GM18508 (cell line): ENCODE results near the gene NES.

Experiments
- ATAC-seq: cut with Tn5 transposase; IDR thresholded peaks from one replicate; pipeline ENCODE4 v1.9.1; 2021; ENCODE audit warnings: moderate number of reproducible peaks; ENCODE audit not compliant: insufficient read depth, unreplicated experiment

The NES gene, protein sequence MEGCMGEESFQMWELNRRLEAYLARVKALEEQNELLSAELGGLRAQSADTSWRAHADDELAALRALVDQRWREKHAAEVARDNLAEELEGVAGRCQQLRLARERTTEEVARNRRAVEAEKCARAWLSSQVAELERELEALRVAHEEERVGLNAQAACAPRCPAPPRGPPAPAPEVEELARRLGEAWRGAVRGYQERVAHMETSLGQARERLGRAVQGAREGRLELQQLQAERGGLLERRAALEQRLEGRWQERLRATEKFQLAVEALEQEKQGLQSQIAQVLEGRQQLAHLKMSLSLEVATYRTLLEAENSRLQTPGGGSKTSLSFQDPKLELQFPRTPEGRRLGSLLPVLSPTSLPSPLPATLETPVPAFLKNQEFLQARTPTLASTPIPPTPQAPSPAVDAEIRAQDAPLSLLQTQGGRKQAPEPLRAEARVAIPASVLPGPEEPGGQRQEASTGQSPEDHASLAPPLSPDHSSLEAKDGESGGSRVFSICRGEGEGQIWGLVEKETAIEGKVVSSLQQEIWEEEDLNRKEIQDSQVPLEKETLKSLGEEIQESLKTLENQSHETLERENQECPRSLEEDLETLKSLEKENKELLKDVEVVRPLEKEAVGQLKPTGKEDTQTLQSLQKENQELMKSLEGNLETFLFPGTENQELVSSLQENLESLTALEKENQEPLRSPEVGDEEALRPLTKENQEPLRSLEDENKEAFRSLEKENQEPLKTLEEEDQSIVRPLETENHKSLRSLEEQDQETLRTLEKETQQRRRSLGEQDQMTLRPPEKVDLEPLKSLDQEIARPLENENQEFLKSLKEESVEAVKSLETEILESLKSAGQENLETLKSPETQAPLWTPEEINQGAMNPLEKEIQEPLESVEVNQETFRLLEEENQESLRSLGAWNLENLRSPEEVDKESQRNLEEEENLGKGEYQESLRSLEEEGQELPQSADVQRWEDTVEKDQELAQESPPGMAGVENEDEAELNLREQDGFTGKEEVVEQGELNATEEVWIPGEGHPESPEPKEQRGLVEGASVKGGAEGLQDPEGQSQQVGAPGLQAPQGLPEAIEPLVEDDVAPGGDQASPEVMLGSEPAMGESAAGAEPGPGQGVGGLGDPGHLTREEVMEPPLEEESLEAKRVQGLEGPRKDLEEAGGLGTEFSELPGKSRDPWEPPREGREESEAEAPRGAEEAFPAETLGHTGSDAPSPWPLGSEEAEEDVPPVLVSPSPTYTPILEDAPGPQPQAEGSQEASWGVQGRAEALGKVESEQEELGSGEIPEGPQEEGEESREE (N-terminal part only)

DNA sequence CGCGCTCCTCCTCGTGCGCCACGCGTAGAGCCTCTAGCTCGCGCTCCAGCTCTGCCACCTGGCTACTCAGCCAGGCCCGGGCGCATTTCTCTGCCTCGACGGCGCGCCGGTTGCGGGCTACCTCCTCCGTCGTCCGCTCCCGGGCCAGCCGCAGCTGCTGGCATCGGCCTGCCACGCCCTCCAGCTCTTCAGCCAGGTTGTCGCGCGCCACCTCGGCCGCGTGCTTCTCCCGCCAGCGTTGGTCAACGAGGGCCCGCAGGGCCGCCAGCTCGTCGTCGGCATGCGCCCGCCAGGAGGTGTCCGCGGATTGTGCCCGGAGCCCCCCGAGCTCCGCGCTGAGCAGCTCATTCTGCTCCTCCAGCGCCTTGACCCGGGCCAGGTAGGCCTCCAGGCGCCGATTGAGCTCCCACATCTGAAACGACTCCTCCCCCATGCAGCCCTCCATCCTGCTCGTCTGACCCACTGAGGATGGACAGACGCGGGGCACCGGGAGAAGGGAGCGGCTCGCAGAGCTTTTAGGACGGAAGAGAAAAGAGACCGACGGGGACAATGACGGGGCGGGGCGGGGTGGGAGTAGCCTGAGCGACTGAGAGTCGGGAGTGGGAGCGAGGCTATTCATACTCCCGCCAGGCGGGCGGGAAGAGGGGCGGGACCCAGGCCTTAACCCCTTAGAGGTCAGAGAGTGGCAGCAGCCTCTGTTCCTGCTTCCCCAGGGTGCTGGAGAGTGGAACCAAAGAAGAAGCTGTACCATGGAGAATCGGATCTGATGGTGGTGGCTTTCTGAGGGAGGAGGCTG, at the start of gene NES:
Gene NES, minus strand, starts transcription at position 588 of the 796 bp plus-strand sequence. Its CDS starts 143 bp downstream, at position 445.
- ATAC-seq, result no peak

DNA sequence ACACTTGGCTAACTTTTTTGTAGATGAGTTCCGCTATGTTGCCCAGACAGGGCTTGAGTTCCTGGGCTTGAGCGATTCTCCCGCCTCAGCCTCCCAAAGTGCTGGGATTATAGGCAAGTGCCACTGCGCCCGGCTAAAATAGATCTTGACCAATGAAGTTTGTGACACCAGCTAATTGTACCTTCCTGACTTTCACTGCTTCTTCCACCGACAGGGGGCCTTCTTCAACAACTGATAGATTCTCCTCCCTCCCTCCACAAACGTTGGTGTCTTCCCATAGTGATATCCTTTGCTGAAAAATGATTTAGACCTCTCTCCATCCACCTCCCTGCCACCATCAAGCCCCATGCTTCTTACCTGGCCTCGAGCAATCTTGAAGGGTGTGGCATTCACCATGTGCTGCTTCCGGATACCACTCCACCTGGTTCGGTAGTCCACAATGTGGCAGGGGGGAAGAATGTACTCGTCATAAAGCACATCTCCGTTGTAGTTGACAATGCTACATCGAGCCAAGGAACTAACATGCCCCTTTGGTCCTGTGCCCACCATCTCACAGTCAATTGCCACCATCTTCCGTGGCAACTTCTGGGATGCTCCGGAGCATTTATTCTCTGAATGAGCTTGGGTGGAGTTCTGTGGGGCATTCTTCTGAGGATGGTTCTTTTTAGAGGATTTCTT, 49.5 kb upstream of the NES start:
- ATAC-seq, result no peak

DNA sequence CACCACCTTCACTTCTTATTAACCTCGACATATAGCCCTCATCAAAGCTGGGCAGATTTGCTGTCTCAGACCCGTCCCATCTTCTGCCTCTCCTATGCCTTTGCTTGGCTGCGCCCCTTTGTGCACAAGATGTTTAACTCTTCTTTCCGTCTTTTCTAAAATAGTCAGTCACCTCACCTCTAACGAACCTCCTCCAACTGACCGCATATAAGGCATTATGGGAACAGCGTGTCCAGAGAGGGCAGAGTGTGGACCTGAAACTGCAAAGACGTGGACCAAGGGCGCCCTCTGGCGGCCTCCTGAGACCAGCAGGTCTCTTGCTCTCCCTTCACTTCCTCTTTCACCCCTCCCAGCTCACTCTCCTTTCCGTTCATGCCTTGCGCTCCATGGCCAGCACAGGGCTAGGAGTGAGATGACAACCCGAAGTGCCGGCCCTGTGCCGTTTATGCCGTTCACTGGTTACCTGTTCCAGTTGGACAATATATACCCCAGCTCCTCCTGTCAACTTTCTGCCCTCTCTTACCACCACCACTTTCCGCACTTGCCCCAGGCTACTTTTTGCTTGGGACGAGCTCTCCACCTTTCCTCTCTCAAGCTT, 48.6 kb upstream of the NES start:
- ATAC-seq, result no peak

DNA sequence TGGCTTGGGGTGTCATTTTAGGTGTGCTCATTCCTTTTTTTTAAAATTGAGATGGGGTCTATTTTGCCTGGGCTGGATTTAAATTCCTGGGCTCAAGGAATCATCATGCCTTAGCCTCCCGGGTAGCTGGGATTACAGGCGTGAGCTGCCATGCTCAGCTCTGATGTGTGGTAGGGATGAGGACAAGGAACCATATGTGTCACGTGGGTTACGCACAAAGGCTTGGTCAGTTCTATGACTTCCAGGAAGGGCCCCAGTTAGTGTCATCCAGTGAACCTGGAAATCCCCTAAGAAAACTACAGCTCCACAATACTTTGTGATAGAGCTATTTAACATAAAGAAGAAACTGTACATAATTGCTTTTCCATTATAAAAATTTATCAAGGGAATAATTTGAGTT, 44.3 kb upstream of the NES start:
- no peak for ATAC-seq

DNA sequence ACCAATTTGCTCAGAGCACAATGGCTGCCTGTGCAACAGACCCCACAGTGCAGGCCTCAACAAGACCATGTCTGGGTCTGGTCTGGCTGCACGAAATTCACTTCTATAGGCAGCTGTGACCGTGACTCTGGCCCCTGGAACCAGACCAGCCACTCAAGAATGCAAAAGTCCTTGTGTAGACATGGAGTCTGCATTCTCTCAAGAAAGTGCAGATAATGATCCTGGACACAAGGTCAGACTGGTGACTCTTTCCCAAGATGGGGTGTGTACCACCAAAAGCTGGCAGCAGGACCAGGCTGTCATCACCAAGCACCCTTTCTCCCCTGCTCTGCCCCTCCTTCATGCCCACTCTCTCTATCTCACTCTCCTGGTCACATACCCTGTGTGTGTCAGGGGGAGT, 43.9 kb upstream of the NES start:
- no peak for ATAC-seq

DNA sequence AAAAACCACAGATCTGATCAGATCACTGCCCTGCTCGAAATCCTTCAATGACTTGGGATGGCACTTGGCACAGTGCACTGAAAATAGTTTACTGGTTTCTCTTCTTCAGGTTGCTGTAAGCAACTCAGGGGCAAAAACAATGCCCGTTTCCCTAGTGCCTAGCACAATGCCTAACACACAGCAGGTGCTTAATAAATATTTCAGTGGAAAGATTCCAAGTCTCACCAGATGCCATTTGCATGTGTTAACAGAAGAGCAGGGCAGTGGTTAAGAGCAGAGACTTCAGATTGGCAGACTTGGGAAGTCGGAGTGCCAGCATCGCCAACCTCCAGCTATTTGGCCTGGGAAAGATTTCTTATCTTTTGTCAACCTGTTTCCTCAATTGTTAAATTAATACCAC, 40.1 kb upstream of the NES start:
- ATAC-seq, result no peak

DNA sequence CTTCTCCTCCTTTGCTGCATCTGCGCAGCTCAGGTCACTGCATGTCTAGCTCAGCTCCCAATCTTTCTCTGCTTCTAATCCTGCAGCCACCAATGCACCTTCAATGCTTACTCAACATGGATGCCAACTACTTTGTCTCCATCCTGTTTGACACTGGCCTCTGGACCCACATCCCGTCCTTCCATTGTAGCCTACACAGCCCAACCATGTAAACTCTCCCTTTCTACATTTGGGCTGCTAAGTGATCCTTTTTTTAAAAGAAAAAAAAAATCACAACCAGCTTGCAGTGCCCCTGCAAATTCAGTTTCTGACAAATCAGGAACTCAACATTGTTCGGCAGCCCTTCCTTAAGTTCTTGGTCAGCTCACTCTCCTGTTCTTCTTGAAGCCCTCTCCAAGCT, 37.6 kb upstream of the NES start:
- ATAC-seq, result no peak

DNA sequence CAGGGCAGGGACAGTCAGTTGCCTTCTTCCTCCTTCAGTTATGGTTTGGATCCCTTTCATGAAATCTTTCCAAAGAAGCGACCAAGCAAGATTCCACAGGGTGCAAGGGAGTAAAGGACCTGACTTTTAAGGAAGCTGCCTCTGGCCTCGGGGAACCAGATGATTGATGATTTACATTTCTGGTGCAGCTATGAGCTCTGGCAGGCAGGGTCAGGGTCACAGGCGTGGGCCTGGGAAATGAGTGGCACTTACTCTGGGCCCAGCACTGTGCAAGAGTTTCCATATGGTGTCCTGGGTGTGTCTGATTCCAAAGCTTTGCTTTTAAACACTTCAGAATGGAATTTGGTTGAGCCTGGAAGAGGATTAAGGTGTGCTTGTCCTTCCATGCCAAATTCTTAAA, 35.4 kb upstream of the NES start:
- no peak for ATAC-seq

DNA sequence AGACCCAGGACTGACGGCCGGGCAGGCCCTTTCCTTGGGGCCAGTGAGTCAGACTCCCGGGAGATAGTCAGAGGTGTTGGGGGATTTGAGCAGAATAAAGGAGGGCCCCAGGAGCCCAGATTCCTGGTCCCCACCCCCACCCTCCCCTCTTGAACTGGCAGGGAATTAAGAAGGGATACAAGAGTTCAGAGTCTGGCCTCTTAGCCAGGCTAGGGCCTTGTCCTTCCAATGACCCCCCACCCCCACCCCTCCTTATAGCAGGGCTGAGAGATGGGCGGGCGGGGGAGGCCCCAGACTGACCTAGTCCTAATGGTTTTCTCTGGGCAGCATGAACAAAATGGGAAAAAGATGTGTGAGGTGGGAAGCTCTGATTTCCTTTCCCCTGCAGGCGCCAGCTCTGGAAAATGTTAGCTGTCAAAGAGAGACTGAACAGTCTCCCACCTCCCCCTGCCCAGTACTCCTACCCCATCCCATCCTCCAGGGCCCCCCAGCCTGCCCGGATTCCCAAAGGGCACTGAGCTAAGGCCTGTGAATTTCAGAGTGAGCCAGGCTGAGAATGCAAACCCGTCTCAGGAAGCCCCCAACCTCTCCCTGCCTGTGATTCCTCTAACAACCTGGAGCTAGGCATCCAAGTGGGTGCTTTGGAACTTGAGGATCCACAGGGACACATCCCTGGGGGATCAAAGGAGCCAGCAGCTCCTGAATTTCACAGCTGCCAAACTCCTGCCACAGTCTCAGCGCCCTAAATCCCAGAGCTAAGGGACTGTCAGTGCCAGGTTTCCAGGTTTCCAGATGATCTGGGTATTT, 34.0 kb upstream of the NES start:
- ATAC-seq, result no peak

DNA sequence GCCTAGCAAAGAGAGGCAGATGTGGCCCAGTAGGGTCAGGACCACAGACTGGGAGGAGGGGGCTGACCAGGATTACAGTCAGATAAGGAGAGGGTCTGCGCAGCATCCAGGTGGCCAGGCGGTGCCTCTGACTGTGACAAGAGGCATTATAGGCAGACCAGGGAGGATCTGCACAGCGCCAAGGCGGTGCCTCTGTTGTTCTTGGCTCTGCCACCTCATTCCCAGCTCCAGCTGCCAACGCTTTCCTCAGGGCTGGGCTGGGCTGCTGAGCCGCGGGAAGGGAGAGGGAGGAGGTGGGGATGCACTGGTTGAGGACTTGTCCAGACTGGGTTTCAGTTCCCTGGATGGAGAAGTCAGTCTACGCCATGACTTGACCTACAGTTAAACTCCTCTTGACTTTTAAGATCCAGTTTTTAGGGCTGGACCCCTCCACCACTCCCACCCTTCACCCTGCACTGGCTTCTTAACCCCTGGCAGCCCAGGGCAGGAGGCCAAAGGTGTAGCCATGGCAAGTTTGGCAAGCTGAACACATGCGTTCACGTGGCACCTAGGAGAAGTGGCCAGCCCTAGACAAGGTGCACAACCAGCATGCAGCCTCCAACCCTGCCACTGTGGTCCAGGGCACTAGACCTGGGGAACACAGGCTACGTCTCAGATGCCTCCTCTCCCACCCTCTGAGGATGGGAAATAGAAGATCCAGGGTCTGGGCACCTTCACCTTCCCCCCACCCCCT, 32.7 kb upstream of the NES start:
- no peak for ATAC-seq

DNA sequence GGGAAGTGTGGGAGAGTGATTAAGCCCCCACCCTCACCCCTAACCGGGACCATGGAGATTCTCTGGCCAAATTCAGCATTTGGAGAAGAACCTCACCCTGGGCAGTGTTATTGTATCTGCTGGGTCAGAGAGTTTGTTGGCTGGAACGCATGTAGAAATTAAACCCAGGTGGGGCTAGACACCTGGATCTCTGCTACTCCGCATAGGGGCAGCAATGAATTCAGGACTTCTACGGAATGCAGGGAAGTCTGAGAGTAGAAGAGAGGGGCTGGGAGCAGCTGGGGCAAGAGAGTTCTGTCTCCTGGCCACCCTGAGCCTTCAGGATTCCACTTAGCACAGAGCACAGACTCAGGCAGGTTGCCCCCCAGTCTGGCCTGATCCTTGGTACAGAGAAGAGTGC, 31.8 kb upstream of the NES start:
- no peak for ATAC-seq

DNA sequence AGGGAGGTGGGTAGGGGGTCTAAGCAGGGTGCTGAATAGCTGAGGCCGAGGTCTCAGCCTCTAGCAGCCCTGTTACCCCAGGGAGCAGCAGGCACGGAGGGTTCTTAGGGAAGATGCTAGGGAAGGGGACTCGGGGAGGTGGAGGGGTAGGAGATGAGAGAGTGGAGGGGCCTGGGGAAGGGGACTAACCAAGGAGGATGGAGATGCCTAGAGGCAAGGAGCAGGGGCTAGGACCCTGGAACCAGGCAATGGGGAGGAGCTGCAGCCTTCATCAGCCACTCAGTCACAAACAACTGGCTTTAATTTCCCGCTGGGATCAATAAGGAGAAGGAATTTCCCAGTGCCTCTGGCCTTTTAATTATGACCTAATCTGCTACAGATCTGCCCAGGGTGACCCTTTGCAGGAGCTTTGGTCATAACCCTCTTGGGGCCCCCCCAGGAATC, 31.0 kb upstream of the NES start:
- no peak for ATAC-seq

DNA sequence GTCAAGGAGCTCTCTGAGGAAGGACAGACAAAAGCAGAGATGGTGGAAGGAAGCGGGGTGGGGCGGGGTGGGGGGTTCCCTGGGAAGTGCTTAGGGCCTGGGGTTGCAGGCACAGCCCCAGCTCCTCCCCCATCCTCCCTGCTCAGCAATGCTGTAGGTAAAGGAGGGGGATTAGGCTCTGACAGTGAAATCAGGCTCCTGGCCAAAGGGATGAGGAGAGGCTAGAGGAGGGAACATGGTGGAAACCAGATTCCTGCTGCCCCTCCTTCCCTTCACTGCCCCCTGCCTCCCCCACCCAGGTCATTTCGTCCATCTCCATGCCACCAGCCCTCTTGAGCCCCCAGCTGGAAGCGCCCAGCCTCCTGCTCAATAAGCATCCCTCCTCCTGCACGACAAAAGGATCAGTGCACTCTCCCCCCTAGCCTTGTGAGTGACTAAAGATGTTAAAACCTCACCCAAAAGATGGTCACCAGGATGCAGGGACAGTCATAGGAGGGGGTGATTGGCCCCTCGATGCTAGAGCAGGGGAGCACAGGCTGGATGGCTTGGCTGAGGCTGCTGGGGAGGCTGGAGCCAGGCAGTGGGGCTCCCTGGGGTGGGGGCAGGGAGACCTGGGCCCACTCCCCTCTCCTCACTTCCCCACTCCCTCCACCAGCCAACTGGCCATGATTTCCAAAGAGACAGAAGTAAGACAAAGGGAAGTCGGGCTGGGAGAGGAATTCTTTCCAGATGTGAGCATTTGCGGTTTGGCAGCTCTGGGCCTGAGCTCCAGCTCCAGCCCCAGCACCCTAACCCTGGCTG, 30.4 kb upstream of the NES start:
- ATAC-seq, result no peak

DNA sequence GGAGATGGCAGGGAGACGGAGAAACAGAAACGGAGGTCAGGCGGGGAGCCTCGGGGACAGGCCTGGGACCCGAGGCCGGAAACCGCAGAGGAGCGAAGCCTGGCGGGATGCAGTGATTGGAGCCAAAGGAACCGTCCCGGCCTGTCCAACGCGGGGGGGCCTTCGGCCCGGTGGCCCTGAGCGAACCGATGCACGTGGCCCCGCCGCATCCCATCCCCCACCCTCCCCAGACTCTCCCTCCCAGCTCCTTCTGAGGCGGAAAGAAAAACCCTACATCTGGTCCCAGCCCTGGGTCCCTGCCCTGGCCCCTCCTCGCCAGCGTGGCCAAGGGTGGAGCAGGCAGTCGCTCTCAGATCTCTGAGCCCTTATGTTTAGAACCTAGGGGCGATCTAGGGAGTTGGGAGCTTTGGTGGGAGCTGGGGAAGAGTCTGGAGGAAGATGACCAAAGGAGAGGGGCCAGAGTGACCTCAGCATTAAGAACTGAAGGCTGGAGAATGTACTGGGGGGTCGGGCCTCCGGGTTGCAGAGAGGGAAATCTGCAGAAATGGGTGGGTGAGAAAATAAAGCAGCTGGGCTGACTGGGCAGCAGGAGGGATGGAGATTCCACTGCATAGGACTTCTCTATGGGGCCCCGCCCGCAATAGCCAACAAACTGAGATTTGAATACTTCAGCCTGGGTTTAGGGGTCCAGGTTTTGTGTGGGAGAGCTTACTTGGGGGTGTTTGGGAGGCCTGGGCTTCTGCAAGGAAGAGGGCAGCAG, 29.6 kb upstream of the NES start:
- ATAC-seq, result no peak

DNA sequence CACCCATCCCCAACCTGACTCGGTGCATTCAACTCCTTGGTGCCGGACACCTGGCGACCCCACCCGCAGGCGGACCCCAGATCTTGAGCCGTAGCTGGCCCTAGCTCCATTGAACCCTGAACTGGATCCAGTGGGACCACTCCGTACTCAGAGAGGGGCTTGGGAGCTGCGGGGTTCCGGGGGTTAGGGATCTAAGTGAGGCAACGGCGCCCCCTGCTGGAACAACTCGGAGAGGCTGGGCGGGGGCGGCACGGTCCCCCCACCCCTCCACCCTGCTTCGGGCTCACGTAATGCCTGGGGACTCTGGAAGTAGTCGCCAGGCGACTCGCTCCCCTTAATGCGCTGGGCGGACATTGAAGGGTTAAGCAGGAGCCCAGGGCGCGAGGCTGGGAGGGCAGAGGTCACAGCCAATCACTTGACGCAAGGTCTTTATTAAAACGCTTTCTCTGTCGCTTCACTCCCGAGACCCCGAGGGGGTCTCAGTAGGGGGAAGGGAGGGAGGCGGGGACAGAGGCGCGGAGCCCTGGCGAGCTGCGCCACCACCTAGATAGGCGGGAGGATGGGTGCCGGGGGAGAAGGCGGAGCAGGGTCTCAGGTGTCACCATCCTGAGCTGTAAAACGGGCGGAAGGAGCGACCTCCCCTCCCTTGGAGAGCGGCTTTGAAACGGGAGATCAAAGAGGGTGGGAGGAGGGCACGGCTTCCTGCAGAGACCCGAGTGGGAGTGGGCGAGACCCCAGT, 28.9 kb upstream of the NES start:
- no peak for ATAC-seq
